GM12878 (cell line): ENCODE results near the gene OR10H2. TPM values are rescaled to one million over a fixed set of nuclear protein-coding genes. Genes with fewer than 3 reads are reported as not detected.

ENCODE experiments used
- ATAC-seq: fragments of 200-7000 bp; cut with Tn5 transposase; 3 replicates; pipeline ENCODE4 v1.9.1; 2020; ENCODE audit warnings: mild to moderate bottlenecking, moderate library complexity
- BruUV-seq: library from RNA; stranded (reverse); fragments of 400-500 nt; replicated peaks from 2 replicates; lab custom pipeline; 2021; lab: Mats Ljungman, UMichigan
- CTCF ChIA-PET: fragments of 300-600 bp; sonication (Branson Sonifier 250); formaldehyde crosslinking; extraction: SDS; loops from one replicate; lab custom pipeline; 2021; ENCODE audit warnings: inconsistent platforms; lab: Yijun Ruan, JAX
- POLR2A ChIA-PET: fragments of 350-600 bp; formaldehyde crosslinking; extraction: SDS; loops from one replicate; lab custom pipeline; 2021; ENCODE audit warnings: inconsistent platforms; lab: Charles Lee
- RAD21 ChIA-PET: fragments of 300-600 bp; sonication (Branson Sonifier 250); formaldehyde crosslinking; loops from one replicate; lab custom pipeline; 2023; ENCODE audit warnings: antibody characterized with exemption; ENCODE audit not compliant: unreplicated experiment; lab: Charles Lee
- SMC1A ChIA-PET: fragments of 300-600 bp; sonication (Branson Sonifier 250); formaldehyde crosslinking; loops from one replicate; lab custom pipeline; 2023; ENCODE audit not compliant: unreplicated experiment, uncharacterized antibody; lab: Charles Lee
- DNase-seq: peaks from one replicate; pipeline ENCODE4 v3.0.0-alpha.2; 2011; ENCODE audit warnings: low read depth, low spot score
- FAIRE-seq: peaks from 3 replicates; lab custom pipeline; 2011; peaks lifted over from hg19 to GRCh38; lab: Jason Lieb, UNC
- H2AFZ ChIP-seq: 2 replicates; pipeline ENCODE4 v1.6.0; 2011; ENCODE audit warnings: low read depth, low read length, control low read depth; ENCODE audit not compliant: control insufficient read depth
- H3K27ac ChIP-seq: 2 replicates; pipeline ENCODE4 v1.5.1; 2011; ENCODE audit warnings: control low read depth; ENCODE audit not compliant: control insufficient read depth, insufficient read depth
- H3K27me3 ChIP-seq, 2 experiments: replicated peaks in 1 of 2; 2 replicates each; pipeline versions ENCODE4 v1.6.0 to v1.6.1; 2011; ENCODE audit warnings: low read length in 1 of 2; ENCODE audit not compliant: control insufficient read depth in 2 of 2, insufficient read depth in 2 of 2
- H3K36me3 ChIP-seq, 2 experiments: 2 replicates each; pipeline ENCODE4 v1.5.1; 2011; ENCODE audit warnings: low read length in 1 of 2; ENCODE audit not compliant: control insufficient read depth in 2 of 2, insufficient read depth in 2 of 2
- H3K4me1 ChIP-seq: 2 replicates; pipeline ENCODE4 v1.6.1; 2011; ENCODE audit warnings: mild to moderate bottlenecking, low read length, moderate library complexity, mixed read lengths; ENCODE audit not compliant: control insufficient read depth, insufficient read depth
- H3K4me2 ChIP-seq: 2 replicates; pipeline ENCODE4 v1.6.0; 2011; ENCODE audit warnings: control low read depth; ENCODE audit not compliant: control insufficient read depth, insufficient read depth
- H3K4me3 ChIP-seq: fragments of 200-600 bp; sonication (generic); 2 replicates; pipeline ENCODE4 v1.5.1; 2016
- H3K79me2 ChIP-seq: 2 replicates; pipeline ENCODE4 v1.6.0; 2011; ENCODE audit warnings: low read length; ENCODE audit not compliant: control insufficient read depth, insufficient read depth
- H3K9ac ChIP-seq: 2 replicates; pipeline ENCODE4 v1.8.0; 2011; ENCODE audit warnings: low read length, control low read depth, mixed read lengths; ENCODE audit not compliant: control insufficient read depth, insufficient read depth
- H3K9me3 ChIP-seq: replicated peaks from 3 replicates; pipeline ENCODE4 v1.5.1; 2011; ENCODE audit warnings: mild to moderate bottlenecking, low read length; ENCODE audit not compliant: control insufficient read depth, insufficient read depth
- H4K20me1 ChIP-seq: 2 replicates; pipeline ENCODE4 v1.6.0; 2011; ENCODE audit not compliant: control insufficient read depth, insufficient read depth
- CEBPZ ChIP-seq: fragments of 150-350 bp; IDR thresholded peaks from 2 replicates; pipeline ENCODE4 v1.6.1; 2016; ENCODE audit warnings: low read depth, low read length
- CHD1 ChIP-seq: IDR thresholded peaks from 2 replicates; pipeline ENCODE4 v1.6.1; 2012; ENCODE audit warnings: low read depth, low read length, improper control_type of control experiment
- CHD2 ChIP-seq: IDR thresholded peaks from 2 replicates; pipeline ENCODE4 v1.6.1; 2011; ENCODE audit warnings: low read depth, low read length, improper control_type of control experiment, borderline replicate concordance
- HDGF ChIP-seq: fragments of 450-650 bp; IDR thresholded peaks from 2 replicates; pipeline ENCODE4 v1.6.1; 2016; ENCODE audit warnings: antibody characterized with exemption
- IRF5 ChIP-seq: fragments of 450-650 bp; IDR thresholded peaks from 2 replicates; pipeline ENCODE4 v1.6.1; 2017; ENCODE audit warnings: borderline replicate concordance
- KDM1A ChIP-seq: fragments of 200-600 bp; sonication (generic); IDR thresholded peaks from 2 replicates; pipeline ENCODE4 v1.6.1; 2016; ENCODE audit warnings: borderline replicate concordance
- MTA2 ChIP-seq: fragments of 450-650 bp; IDR thresholded peaks from 2 replicates; pipeline ENCODE4 v1.6.1; 2016; ENCODE audit warnings: low read depth, mild to moderate bottlenecking, moderate library complexity
- MTA3 ChIP-seq: IDR thresholded peaks from 2 replicates; pipeline ENCODE4 v1.6.1; 2012; ENCODE audit warnings: low read length, inconsistent platforms, borderline replicate concordance
- MXI1 ChIP-seq: fragments of 150-350 bp; IDR thresholded peaks from 2 replicates; pipeline ENCODE4 v1.6.1; 2011; ENCODE audit warnings: low read depth, mild to moderate bottlenecking, inconsistent platforms, low read length, improper control_type of control experiment
- NBN ChIP-seq: fragments of 450-650 bp; IDR thresholded peaks from 2 replicates; pipeline ENCODE4 v1.6.1; 2016
- NFYA ChIP-seq: IDR thresholded peaks from 2 replicates; pipeline ENCODE4 v1.6.1; 2011; ENCODE audit warnings: low read depth, mild to moderate bottlenecking, low read length, improper control_type of control experiment, borderline replicate concordance
- RB1 ChIP-seq: fragments of 450-650 bp; formaldehyde crosslinking; IDR thresholded peaks from 2 replicates; pipeline ENCODE4 v1.6.1; 2017; ENCODE audit warnings: mild to moderate bottlenecking, borderline replicate concordance
- SUZ12 ChIP-seq: fragments of 200-600 bp; sonication (generic); IDR thresholded peaks from one replicate; pipeline ENCODE4 v1.6.1; 2018; ENCODE audit warnings: antibody characterized with exemption, mild to moderate bottlenecking; ENCODE audit not compliant: unreplicated experiment
- TCF7 ChIP-seq: IDR thresholded peaks from 2 replicates; pipeline ENCODE4 v1.6.1; 2014; ENCODE audit warnings: antibody characterized with exemption, borderline replicate concordance
- WRNIP1 ChIP-seq: IDR thresholded peaks from 2 replicates; pipeline ENCODE4 v1.6.1; 2011; ENCODE audit warnings: low read depth, low read length, improper control_type of control experiment, borderline replicate concordance
- ZBTB33 ChIP-seq: fragments of 450-650 bp; IDR thresholded peaks from 2 replicates; pipeline ENCODE4 v1.6.1; 2017; ENCODE audit warnings: mild to moderate bottlenecking
- ZNF274 ChIP-seq: IDR thresholded peaks from one replicate; pipeline ENCODE4 v1.8.0; 2011; ENCODE audit not compliant: insufficient read length, insufficient read depth
- ZNF384 ChIP-seq: IDR thresholded peaks from 2 replicates; pipeline ENCODE4 v1.6.1; 2012; ENCODE audit warnings: low read depth, mild to moderate bottlenecking, low read length, improper control_type of control experiment, borderline replicate concordance
- WGBS: methylation state at CpG from one replicate; pipeline ENCODE4 v1.1.6; 2016; ENCODE audit warnings: low lambda C conversion rate; ENCODE audit not compliant: insufficient replicate concordance, insufficient coverage; ENCODE audit errors: missing lambda C conversion rate; 5-methylcytosine and 5-hydroxymethylcytosine counted together
- in situ Hi-C: fragments of 300-500 bp; cut with MboI; formaldehyde crosslinking; loops from 9 replicates; pipeline ENCODE4 v1.14.3; 2018; ENCODE audit warnings: mixed read lengths
- intact Hi-C: fragments of 100-400 bp; cut with micrococcal nuclease; formaldehyde crosslinking; loops from one replicate; pipeline ENCODE4 v1.14.2; 2022; ENCODE audit not compliant: unreplicated experiment
- polyA plus RNA-seq, 11 experiments: library from polyadenylated mRNA; depleted of rRNA in 4 of 11; unstranded in 6 of 11; stranded (reverse) in 5 of 11; fragments of >200 nt; fragmentation: Nextera tagmentation in 4 of 11; fragmentation: Illumina TruSeq in 1 of 11; extraction: Ambion mirVana in 4 of 11; extraction: Trizol in 1 of 11; gene quantifications; 1 replicate in 1 of 11; 2 replicates in 10 of 11; pipeline versions ENCODE4 v1.2.1 to v1.2.3, GENCODE V29; 2011 to 2016; ENCODE audit warnings: inconsistent platforms in 2 of 11, missing spikeins in 2 of 11, low read depth in 1 of 11
- total RNA-seq, 4 experiments: library from RNA; depleted of rRNA in 3 of 4; stranded (reverse); fragments of >200 nt in 3 of 4; fragmentation: Illumina TruSeq in 1 of 4; extraction: Trizol in 1 of 4; gene quantifications; 2 replicates each; pipeline versions ENCODE4 v1.2.1 to v1.2.3, GENCODE V29; 2013 to 2021

The OR10H2 gene
- total and polyA plus RNA-seq, 10 of the 15 experiments (the other 5 are each of a cell fraction or from before 2014, with no cell fraction given): not detected

GRCh38 chr19:15680478-15681322 is 47.1 kb upstream of the OR10H2 start (continued):
- no peak for TF ChIP-seq KDM1A
- no peak for TF ChIP-seq IRF5
- TF ChIP-seq ZBTB33: no peak
- no peak for TF ChIP-seq ZNF274
- no peak for TF ChIP-seq RB1
- TF ChIP-seq MTA3: no peak
- no peak for TF ChIP-seq NFYA
- TF ChIP-seq HDGF: no peak
- TF ChIP-seq, all 136 proteins: peak for 0

GRCh38 chr19:15683411-15683810 is 44.4 kb upstream of the OR10H2 start:
- no peak overlapping the region for H3K27ac ChIP-seq
- H3K9me3 ChIP-seq: no peaks in the 10 kb centered on the region; the same call in 2 of the 3 replicates
- H2AFZ ChIP-seq: no peak overlapping the region
- ChIA-PET RAD21 (no interaction called here), CTCF (no interaction called here), POLR2A (no interaction called here), SMC1A (no interaction called here)
- DNase-seq (no peak), FAIRE-seq (no peak), ATAC-seq (no peak)
- no peaks in the 10 kb centered on the region for H3K27me3 ChIP-seq
- H3K4me1 ChIP-seq: no peaks in the 10 kb centered on the region
- WGBS: 73% methylated on average over 10 of the region's 10 CpGs
- in situ Hi-C loops (no loop called here), intact Hi-C loops (no loop called here)
- H4K20me1 ChIP-seq: no peaks in the 10 kb centered on the region
- H3K9ac ChIP-seq: no peak overlapping the region
- no peak overlapping the region for H3K4me3 ChIP-seq
- no peak overlapping the region for H3K4me2 ChIP-seq
- H3K36me3 ChIP-seq: no peaks in the 10 kb centered on the region
- H3K79me2 ChIP-seq: no peaks in the 10 kb centered on the region
- no TSS peak for BruUV-seq
- no peak for TF ChIP-seq CEBPZ
- TF ChIP-seq SUZ12: no peak
- no peak for TF ChIP-seq MTA2
- no peak for TF ChIP-seq ZNF384
- no peak for TF ChIP-seq CHD2
- no peak for TF ChIP-seq TCF7
- TF ChIP-seq CHD1: no peak
- no peak for TF ChIP-seq WRNIP1
- TF ChIP-seq NBN: no peak
- TF ChIP-seq ZNF274: no peak
- no peak for TF ChIP-seq MXI1
